Hepatocyte (in vitro differentiated cells): Measurements from ENCODE around the gene CHST1.

Experiments
- CTCF ChIP-seq: fragments of 200-600 bp; sonication (generic); IDR thresholded peaks from 2 replicates; pipeline ENCODE4 v1.5.1; 2016; ENCODE audit warnings: antibody characterized with exemption, mild to moderate bottlenecking; ENCODE audit not compliant: poor library complexity
- EZH2 ChIP-seq: fragments of 200-600 bp; sonication (generic); IDR thresholded peaks from 2 replicates; pipeline ENCODE4 v1.6.1; 2016; ENCODE audit warnings: antibody characterized with exemption, mild to moderate bottlenecking, borderline replicate concordance

- TF ChIP-seq CTCF (no peak), EZH2 (no peak)
Measured at GRCh38 chr11:45667929-45668680, 2.7 kb upstream of the CHST1 start.
